Osteocyte (in vitro differentiated cells): ENCODE results near the gene CLPSL1. TPM values are rescaled to one million over a fixed set of nuclear protein-coding genes. Genes with fewer than 3 reads are reported as not detected.

Source experiments
- DNase-seq: peaks from one replicate; pipeline ENCODE4 v3.0.0; 2021; ENCODE audit warnings: mixed read lengths; ENCODE audit not compliant: unreplicated experiment; ENCODE audit errors: extremely low spot score
- H3K27ac Mint-ChIP-seq: one replicate; pipeline ENCODE4 v1.8.0; 2021; ENCODE audit warnings: mild to moderate bottlenecking, mixed read lengths; ENCODE audit not compliant: unreplicated experiment
- H3K27me3 Mint-ChIP-seq: one replicate; pipeline ENCODE4 v1.8.0; 2021; ENCODE audit warnings: mixed read lengths; ENCODE audit not compliant: unreplicated experiment
- H3K36me3 Mint-ChIP-seq: one replicate; pipeline ENCODE4 v1.8.0; 2021; ENCODE audit warnings: mixed read lengths; ENCODE audit not compliant: unreplicated experiment
- H3K4me1 Mint-ChIP-seq: one replicate; pipeline ENCODE4 v1.8.0; 2021; ENCODE audit warnings: mixed read lengths; ENCODE audit not compliant: unreplicated experiment
- H3K4me3 Mint-ChIP-seq: one replicate; pipeline ENCODE4 v1.8.0; 2021; ENCODE audit warnings: mild to moderate bottlenecking, moderate library complexity, mixed read lengths; ENCODE audit not compliant: unreplicated experiment
- H3K9me3 Mint-ChIP-seq: one replicate; pipeline ENCODE4 v1.8.0; 2021; ENCODE audit warnings: mixed read lengths; ENCODE audit not compliant: unreplicated experiment
- total RNA-seq: library from RNA; stranded (reverse); gene quantifications from 2 replicates; pipeline ENCODE4 v1.2.1, GENCODE V29; 2021
- TF ChIP-seq, protein P1 (sequence below): fragments of 200-600 bp; sonication (generic); IDR thresholded peaks from 2 replicates; pipeline ENCODE4 v1.5.0; 2021; ENCODE audit warnings: antibody characterized with exemption, mild to moderate bottlenecking, moderate library complexity

The CLPSL1 gene
- total RNA-seq, 1 donor from 2014 or later = not detected

DNA sequence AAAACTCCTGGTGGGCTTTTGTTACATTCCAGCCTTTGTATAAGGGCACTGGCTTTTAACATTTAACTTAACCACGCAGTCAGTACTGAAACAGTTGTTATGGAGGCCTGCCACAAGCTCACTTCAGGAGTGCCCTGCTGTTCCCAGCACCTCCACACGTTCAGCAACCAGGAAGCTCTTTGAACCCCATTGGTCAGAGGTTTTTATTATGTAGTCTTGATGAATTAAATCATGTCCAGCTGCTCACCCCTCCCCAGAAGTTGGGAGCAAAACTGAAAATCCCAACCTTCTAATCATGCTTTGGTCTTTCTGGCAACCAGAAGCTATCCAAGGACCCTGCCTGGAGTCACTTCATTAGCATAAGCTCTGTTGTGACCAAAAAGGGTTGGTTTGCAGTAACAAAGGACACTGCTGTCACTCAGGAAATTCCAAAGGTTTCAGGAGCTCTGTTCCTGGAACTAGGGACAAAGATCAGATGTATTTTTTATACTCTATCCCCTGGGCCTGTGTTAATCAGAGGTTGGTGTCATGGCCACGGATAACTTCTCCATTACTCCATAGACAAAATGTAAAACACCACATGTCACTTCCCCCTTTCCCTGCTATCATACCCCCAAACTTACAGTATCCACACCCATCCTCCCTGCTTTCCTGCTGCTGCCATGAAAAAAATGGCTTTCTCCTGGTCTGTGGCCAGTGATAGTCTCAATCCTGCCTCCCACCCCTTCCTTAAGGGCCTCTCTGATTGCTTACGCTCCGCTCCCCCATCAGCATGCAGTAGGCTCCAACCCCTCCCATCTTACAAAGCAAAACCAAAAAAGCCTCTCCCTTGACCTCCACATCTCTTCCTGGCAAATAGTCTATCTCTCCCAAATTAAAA, 40.9 kb upstream of the CLPSL1 start:
- H3K27me3 Mint-ChIP-seq = no peaks in the 10 kb centered on the region
- H3K36me3 Mint-ChIP-seq = no peaks in the 10 kb centered on the region
- no peak for DNase-seq
- TF ChIP-seq, protein P1, sequence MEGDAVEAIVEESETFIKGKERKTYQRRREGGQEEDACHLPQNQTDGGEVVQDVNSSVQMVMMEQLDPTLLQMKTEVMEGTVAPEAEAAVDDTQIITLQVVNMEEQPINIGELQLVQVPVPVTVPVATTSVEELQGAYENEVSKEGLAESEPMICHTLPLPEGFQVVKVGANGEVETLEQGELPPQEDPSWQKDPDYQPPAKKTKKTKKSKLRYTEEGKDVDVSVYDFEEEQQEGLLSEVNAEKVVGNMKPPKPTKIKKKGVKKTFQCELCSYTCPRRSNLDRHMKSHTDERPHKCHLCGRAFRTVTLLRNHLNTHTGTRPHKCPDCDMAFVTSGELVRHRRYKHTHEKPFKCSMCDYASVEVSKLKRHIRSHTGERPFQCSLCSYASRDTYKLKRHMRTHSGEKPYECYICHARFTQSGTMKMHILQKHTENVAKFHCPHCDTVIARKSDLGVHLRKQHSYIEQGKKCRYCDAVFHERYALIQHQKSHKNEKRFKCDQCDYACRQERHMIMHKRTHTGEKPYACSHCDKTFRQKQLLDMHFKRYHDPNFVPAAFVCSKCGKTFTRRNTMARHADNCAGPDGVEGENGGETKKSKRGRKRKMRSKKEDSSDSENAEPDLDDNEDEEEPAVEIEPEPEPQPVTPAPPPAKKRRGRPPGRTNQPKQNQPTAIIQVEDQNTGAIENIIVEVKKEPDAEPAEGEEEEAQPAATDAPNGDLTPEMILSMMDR = no peak
- peaks cover 10% of the 10 kb centered on the region for H3K4me1 Mint-ChIP-seq
- no peak overlapping the region for H3K27ac Mint-ChIP-seq
- no peak overlapping the region for H3K4me3 Mint-ChIP-seq
- no peaks in the 10 kb centered on the region for H3K9me3 Mint-ChIP-seq

DNA sequence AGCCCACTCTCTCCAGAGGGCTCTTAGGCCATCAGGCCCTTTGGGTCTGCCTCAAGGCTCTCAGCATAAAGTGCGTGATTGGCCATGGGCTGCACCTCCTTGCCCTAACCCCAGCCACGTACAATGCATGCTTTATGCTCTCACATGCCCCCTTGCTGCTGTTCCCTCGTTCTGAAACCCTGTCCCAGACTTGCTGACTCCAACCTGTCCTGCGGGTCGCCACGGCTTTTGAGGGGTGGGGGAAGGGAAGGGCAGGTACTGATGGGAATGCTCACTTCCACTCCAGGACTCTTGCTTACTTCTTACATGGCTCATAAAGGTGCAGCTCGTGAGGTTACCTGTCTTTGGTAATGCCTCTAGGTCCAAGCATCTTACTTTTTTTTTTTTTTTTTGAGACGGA, 38.0 kb upstream of the CLPSL1 start:
- Mint-ChIP-seq H3K9me3 (no peaks in the 10 kb centered on the region), H3K27ac (no peak overlapping the region), H3K36me3 (no peaks in the 10 kb centered on the region), H3K4me1 (peaks cover 4% of the 10 kb centered on the region), H3K4me3 (no peak overlapping the region), H3K27me3 (peaks cover 11% of the 10 kb centered on the region)
- no peak for DNase-seq
- TF ChIP-seq, protein P1 = no peak

DNA sequence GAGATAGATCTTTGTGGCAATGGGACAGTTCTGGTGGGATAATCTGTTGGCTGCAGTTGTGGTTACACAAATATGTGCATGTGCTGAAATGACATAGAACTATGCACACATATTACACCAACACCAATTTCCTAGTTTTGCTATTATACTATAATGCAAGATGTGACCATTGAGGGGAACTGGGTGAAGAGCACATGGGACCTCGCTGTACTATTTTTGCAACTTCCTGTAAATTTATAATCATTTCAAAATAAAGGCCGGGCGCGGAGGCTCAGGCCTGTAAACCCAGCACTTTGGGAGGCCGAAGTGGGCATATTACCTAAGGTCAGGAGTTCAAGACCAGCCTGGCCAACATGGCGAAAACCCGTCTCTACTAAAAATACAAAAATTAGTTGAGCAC, 35.3 kb upstream of the CLPSL1 start:
- Mint-ChIP-seq H3K36me3 (no peaks in the 10 kb centered on the region), H3K4me3 (no peak overlapping the region), H3K4me1 (no peaks in the 10 kb centered on the region), H3K9me3 (no peaks in the 10 kb centered on the region), H3K27me3 (peaks cover 13% of the 10 kb centered on the region), H3K27ac (no peak overlapping the region)
- no peak for DNase-seq
- TF ChIP-seq, protein P1 = no peak

DNA sequence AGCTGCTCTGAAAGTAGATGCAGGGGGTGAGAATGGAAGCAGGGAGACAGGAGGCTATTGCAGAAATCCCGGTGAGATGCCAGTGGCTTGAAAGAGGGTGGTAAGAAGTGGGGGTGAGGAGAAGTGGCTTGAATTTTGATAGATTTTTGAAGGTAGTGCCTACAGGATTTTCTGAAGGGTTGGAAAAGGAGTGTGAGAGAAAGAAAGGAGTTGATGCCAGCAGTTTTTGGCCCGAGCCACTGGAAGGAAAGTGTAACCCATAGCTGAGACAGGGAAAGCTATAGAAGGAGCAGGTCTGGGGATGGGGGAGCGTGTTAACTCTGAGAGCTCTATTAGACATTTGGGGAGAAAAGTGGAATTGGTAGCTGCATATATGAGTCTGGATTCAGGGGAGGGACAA, 34.3 kb upstream of the CLPSL1 start:
- Mint-ChIP-seq H3K4me1 (no peaks in the 10 kb centered on the region), H3K36me3 (no peaks in the 10 kb centered on the region), H3K27ac (no peak overlapping the region), H3K4me3 (no peak overlapping the region), H3K9me3 (no peaks in the 10 kb centered on the region), H3K27me3 (peaks cover 13% of the 10 kb centered on the region)
- no peak for DNase-seq
- TF ChIP-seq, protein P1 = no peak

DNA sequence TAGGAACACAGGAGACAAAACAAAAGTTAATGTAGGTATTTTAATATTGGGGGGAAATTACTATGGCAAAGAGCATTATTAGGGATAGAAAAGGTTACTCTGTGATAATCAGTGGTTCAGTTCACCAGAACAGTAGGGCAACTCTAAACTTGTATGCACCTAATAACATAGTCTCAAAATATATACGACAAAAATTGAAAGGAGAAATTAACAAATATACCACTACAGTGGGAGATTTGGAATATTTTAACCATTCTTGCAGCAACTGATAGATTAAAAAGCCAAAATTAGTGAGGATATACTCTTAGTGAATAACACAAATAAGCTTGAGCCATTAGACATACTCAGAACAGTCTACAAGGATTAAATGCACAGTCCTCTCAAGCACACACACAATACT, 32.9 kb upstream of the CLPSL1 start:
- H3K9me3 Mint-ChIP-seq = no peaks in the 10 kb centered on the region
- no peak for DNase-seq
- H3K4me1 Mint-ChIP-seq = no peaks in the 10 kb centered on the region
- H3K27ac Mint-ChIP-seq = no peak overlapping the region
- H3K36me3 Mint-ChIP-seq = no peaks in the 10 kb centered on the region
- TF ChIP-seq, protein P1 = no peak
- H3K4me3 Mint-ChIP-seq = no peak overlapping the region
- H3K27me3 Mint-ChIP-seq = peaks cover 22% of the 10 kb centered on the region
